HepG2 (cell line): ENCODE measurements around the gene TLK1. TPM values are rescaled to one million over a fixed set of nuclear protein-coding genes. Genes with fewer than 3 reads are reported as not detected.

Experiments used
- DMAP1 ChIP-seq: IDR thresholded peaks from 2 replicates; pipeline ENCODE4 v1.6.1; 2016
- KDM1A ChIP-seq: IDR thresholded peaks from 2 replicates; pipeline ENCODE4 v1.6.1; 2016; ENCODE audit warnings: missing compliant biosample characterization
- MZF1 ChIP-seq: sonication (generic); formaldehyde crosslinking; IDR thresholded peaks from 2 replicates; pipeline ENCODE4 v1.8.1; 2023; ENCODE audit warnings: mild to moderate bottlenecking, missing genetic modification reagents, borderline replicate concordance
- RXRA ChIP-seq: sonication (generic); formaldehyde crosslinking; IDR thresholded peaks from 2 replicates; pipeline ENCODE4 v1.5.1; 2020; ENCODE audit warnings: missing genetic modification reagents
- THAP7 ChIP-seq: sonication (generic); formaldehyde crosslinking; IDR thresholded peaks from 2 replicates; pipeline ENCODE4 v1.8.1; 2023; ENCODE audit warnings: mild to moderate bottlenecking, missing genetic modification reagents
- TRIM24 ChIP-seq: sonication (generic); formaldehyde crosslinking; IDR thresholded peaks from 2 replicates; pipeline ENCODE4 v1.8.0; 2022; ENCODE audit warnings: mild to moderate bottlenecking, missing genetic modification reagents
- ZNF280D ChIP-seq: sonication (generic); formaldehyde crosslinking; IDR thresholded peaks from 2 replicates; pipeline ENCODE4 v1.5.1; 2020; ENCODE audit warnings: mild to moderate bottlenecking, missing genetic modification reagents
- polyA plus RNA-seq, 8 experiments: library from polyadenylated mRNA; depleted of rRNA in 3 of 8; stranded (reverse) in 7 of 8; unstranded in 1 of 8; fragments of >200 nt; fragmentation: Illumina TruSeq in 4 of 8; extraction: Trizol in 4 of 8; gene quantifications; 2 replicates each; pipeline versions ENCODE4 v1.2.1 to v1.2.3, GENCODE V29; 2011 to 2016; ENCODE audit warnings: low read depth in 4 of 8, missing spikeins in 1 of 8, mixed read lengths in 1 of 8; ENCODE audit not compliant: insufficient read depth in 1 of 8
- total RNA-seq, 5 experiments: library from RNA; depleted of rRNA; stranded (reverse); fragments of >200 nt; fragmentation: Illumina TruSeq; extraction: Trizol; gene quantifications; 2 replicates each; pipeline ENCODE4 v1.2.3, GENCODE V29; 2016; ENCODE audit warnings: low read depth in 1 of 5
- TF ChIP-seq, protein P1 (sequence below): sonication (generic); formaldehyde crosslinking; IDR thresholded peaks from 2 replicates; pipeline ENCODE4 v1.5.1; 2020; ENCODE audit warnings: missing genetic modification reagents, mild to moderate bottlenecking, borderline replicate concordance
- TF ChIP-seq, protein P2 (sequence below): sonication (generic); formaldehyde crosslinking; IDR thresholded peaks from 2 replicates; pipeline ENCODE4 v1.5.0; 2020; ENCODE audit warnings: mild to moderate bottlenecking, missing genetic modification reagents
- TF ChIP-seq, protein P3 (sequence below): sonication (generic); formaldehyde crosslinking; IDR thresholded peaks from 2 replicates; pipeline ENCODE4 v1.4.0; 2020; ENCODE audit warnings: missing genetic modification reagents, borderline replicate concordance
- TF ChIP-seq, protein P4 (sequence below): sonication (generic); formaldehyde crosslinking; IDR thresholded peaks from 2 replicates; pipeline ENCODE4 v1.5.0; 2020; ENCODE audit warnings: mild to moderate bottlenecking, missing genetic modification reagents

TLK1 gene
- total and polyA plus RNA-seq, 2 of the 13 experiments (the other 11 are each of a cell fraction or from before 2014, with no cell fraction given) = 16.8 to 28.7 TPM

GRCh38 chr2:170974304-170974993 lies 186.2 kb downstream of the TLK1 start (continued):
- TF ChIP-seq ZNF280D (peak; percentile 37; the same call in 1 of the 2 replicates), MZF1 (CRISPR knock-in tag) (peak; percentile 62; the same call in 1 of the 2 replicates), RXRA (CRISPR knock-in tag) (no peak), DMAP1 (CRISPR knock-in tag) (peak; percentile 32), TRIM24 (no peak), KDM1A (CRISPR knock-in tag) (no peak), THAP7 (CRISPR knock-in tag) (no peak)
- TF ChIP-seq, protein P1, sequence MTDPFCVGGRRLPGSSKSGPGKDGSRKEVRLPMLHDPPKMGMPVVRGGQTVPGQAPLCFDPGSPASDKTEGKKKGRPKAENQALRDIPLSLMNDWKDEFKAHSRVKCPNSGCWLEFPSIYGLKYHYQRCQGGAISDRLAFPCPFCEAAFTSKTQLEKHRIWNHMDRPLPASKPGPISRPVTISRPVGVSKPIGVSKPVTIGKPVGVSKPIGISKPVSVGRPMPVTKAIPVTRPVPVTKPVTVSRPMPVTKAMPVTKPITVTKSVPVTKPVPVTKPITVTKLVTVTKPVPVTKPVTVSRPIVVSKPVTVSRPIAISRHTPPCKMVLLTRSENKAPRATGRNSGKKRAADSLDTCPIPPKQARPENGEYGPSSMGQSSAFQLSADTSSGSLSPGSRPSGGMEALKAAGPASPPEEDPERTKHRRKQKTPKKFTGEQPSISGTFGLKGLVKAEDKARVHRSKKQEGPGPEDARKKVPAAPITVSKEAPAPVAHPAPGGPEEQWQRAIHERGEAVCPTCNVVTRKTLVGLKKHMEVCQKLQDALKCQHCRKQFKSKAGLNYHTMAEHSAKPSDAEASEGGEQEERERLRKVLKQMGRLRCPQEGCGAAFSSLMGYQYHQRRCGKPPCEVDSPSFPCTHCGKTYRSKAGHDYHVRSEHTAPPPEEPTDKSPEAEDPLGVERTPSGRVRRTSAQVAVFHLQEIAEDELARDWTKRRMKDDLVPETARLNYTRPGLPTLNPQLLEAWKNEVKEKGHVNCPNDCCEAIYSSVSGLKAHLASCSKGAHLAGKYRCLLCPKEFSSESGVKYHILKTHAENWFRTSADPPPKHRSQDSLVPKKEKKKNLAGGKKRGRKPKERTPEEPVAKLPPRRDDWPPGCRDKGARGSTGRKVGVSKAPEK (CRISPR knock-in tag) = no peak
- TF ChIP-seq, protein P2, sequence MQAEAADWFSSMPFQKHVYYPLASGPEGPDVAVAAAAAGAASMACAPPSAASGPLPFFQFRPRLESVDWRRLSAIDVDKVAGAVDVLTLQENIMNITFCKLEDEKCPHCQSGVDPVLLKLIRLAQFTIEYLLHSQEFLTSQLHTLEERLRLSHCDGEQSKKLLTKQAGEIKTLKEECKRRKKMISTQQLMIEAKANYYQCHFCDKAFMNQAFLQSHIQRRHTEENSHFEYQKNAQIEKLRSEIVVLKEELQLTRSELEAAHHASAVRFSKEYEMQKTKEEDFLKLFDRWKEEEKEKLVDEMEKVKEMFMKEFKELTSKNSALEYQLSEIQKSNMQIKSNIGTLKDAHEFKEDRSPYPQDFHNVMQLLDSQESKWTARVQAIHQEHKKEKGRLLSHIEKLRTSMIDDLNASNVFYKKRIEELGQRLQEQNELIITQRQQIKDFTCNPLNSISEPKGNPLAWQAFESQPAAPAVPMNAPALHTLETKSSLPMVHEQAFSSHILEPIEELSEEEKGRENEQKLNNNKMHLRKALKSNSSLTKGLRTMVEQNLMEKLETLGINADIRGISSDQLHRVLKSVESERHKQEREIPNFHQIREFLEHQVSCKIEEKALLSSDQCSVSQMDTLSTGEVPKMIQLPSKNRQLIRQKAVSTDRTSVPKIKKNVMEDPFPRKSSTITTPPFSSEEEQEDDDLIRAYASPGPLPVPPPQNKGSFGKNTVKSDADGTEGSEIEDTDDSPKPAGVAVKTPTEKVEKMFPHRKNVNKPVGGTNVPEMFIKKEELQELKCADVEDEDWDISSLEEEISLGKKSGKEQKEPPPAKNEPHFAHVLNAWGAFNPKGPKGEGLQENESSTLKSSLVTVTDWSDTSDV (CRISPR knock-in tag) = no peak
- TF ChIP-seq, protein P3, sequence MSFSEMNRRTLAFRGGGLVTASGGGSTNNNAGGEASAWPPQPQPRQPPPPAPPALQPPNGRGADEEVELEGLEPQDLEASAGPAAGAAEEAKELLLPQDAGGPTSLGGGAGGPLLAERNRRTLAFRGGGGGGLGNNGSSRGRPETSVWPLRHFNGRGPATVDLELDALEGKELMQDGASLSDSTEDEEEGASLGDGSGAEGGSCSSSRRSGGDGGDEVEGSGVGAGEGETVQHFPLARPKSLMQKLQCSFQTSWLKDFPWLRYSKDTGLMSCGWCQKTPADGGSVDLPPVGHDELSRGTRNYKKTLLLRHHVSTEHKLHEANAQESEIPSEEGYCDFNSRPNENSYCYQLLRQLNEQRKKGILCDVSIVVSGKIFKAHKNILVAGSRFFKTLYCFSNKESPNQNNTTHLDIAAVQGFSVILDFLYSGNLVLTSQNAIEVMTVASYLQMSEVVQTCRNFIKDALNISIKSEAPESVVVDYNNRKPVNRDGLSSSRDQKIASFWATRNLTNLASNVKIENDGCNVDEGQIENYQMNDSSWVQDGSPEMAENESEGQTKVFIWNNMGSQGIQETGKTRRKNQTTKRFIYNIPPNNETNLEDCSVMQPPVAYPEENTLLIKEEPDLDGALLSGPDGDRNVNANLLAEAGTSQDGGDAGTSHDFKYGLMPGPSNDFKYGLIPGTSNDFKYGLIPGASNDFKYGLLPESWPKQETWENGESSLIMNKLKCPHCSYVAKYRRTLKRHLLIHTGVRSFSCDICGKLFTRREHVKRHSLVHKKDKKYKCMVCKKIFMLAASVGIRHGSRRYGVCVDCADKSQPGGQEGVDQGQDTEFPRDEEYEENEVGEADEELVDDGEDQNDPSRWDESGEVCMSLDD (CRISPR knock-in tag) = no peak
- TF ChIP-seq, protein P4, sequence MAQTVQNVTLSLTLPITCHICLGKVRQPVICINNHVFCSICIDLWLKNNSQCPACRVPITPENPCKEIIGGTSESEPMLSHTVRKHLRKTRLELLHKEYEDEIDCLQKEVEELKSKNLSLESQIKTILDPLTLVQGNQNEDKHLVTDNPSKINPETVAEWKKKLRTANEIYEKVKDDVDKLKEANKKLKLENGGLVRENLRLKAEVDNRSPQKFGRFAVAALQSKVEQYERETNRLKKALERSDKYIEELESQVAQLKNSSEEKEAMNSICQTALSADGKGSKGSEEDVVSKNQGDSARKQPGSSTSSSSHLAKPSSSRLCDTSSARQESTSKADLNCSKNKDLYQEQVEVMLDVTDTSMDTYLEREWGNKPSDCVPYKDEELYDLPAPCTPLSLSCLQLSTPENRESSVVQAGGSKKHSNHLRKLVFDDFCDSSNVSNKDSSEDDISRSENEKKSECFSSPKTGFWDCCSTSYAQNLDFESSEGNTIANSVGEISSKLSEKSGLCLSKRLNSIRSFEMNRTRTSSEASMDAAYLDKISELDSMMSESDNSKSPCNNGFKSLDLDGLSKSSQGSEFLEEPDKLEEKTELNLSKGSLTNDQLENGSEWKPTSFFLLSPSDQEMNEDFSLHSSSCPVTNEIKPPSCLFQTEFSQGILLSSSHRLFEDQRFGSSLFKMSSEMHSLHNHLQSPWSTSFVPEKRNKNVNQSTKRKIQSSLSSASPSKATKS (CRISPR knock-in tag) = no peak
